ENCODE measurements around the gene PTPRG.

DNA sequence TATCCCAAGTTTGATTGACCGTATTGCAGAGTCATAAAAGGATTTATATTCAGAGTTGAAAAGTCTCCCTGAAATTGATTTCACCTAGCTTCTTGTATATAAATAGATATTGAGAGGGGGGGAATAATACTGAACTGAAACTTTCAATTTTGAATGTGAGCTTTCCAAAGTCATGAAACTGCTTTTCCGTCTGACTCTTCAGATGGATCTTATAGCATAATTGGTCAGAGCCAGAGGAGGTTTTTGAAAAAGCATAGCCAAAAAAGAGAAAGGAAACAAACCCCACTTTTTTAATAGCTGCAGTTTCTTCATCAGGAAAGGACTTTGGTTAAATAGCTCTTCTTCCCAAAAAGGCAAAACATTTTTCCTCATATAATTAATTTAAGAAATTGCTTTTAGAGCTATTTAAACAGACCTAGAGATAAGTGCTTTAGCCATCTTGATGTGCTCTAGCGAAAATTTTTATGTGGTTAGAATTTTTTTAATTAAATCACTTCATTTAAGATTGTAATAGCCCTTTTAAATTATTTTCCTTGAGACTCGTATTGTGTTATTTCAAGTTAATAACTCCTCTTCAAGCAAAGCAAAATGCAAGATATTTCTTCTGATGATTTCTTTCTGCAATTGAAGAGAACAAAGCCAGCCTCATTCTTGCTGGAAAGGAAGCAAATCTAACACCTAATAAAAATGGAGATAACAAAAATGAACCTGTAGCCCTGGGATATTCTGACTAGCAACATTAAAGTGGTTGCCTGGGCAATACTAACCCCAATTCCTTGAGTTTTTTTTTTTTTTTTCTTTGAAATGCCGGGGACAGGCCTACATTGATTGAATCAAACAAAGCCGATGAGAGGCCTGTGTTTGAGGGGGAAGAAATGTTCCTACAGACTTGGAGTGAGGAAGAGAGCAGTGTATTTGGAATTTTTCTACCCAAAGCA lies 173.6 kb downstream of the PTPRG start:
- TF ChIP-seq CTCF (conservative IDR thresholded peaks at IDR 0.05) (no peak), ZFX (IDR thresholded peaks at IDR 0.05) (no peak)
